ENCODE measurements around the gene LMBR1L. TPM values are rescaled to one million over a fixed set of nuclear protein-coding genes. Genes with fewer than 3 reads are reported as not detected.
"Not testable (repeated sequence)": the region's sequence is repeated elsewhere in the genome, so short reads cannot be mapped to it uniquely, and the experiment has no call there.

Gene LMBR1L
- total RNA-seq, 1 experiment from 2014 or later, result 27.8 TPM

- DNase-seq (ENCODE audit: unreplicated experiment), result no peak
- Mint-ChIP-seq H3K27me3 (ENCODE audit: insufficient read depth, unreplicated experiment) (no peaks in the 10 kb centered on the region), H3K4me1 (ENCODE audit: insufficient read depth, unreplicated experiment) (peaks cover 28% of the 10 kb centered on the region), H3K36me3 (ENCODE audit: insufficient read depth, unreplicated experiment) (no peaks in the 10 kb centered on the region), H3K27ac (ENCODE audit: low read depth, unreplicated experiment) (no peak overlapping the region), H3K9me3 (ENCODE audit: unreplicated experiment) (no peaks in the 10 kb centered on the region), H3K4me3 (ENCODE audit: unreplicated experiment) (no peak overlapping the region)
- intact Hi-C loops (cut with micrococcal nuclease), result loop anchor here (10.0 kb wide), 1 partner anchor 199 kb away; the partner anchor contains the start of gene TUBA1C
- ChIA-PET CTCF (interaction anchor here (0.6 to 5.3 kb wide), 11 partner anchors 18 to 178 kb away, joined by 3 to 48 read pairs (median 4); partner anchors contain the start of gene LMBR1L), POLR2A (interaction anchor here (0.6 to 1.1 kb wide), 2 partner anchors 55 to 121 kb away, joined by 3 read pairs; no protein-coding TSS in a partner anchor)
- TF ChIP-seq CTCF (IDR thresholded peaks at IDR 0.05; ENCODE audit: unreplicated experiment), result no peak
- BruUV-seq (replicated peaks), result no TSS peak
These were observed 44.5 kb downstream of the LMBR1L start for GRCh38 chr12:49066120-49066519.

- H3K27ac Mint-ChIP-seq (ENCODE audit: low read depth, unreplicated experiment), result no peak overlapping the region
- CTCF ChIA-PET, result interaction anchor here (0.5 to 5.3 kb wide), 27 partner anchors 11 to 1288 kb away, joined by 3 to 48 read pairs (median 5); partner anchors contain the start of genes DHH, LMBR1L, PRKAG1 and TUBA1B
These were observed 45.9 kb downstream of the LMBR1L start for GRCh38 chr12:49064767-49065152.

GRCh38 chr12:49061916-49062315 lies 48.7 kb downstream of the LMBR1L start:
- peak overlapping the region; percentile 91 for H3K4me3 Mint-ChIP-seq (ENCODE audit: unreplicated experiment)
- not testable (repeated sequence) for BruUV-seq (replicated peaks); H3K9me3 Mint-ChIP-seq (ENCODE audit: unreplicated experiment); DNase-seq (ENCODE audit: unreplicated experiment); H3K27me3 Mint-ChIP-seq (ENCODE audit: insufficient read depth, unreplicated experiment); H3K36me3 Mint-ChIP-seq (ENCODE audit: insufficient read depth, unreplicated experiment); H3K27ac Mint-ChIP-seq (ENCODE audit: low read depth, unreplicated experiment)
- POLR2A ChIA-PET, result interaction anchor here (4.4 kb wide), 1 partner anchor 68 kb away, joined by 36 read pairs; the partner anchor contains the start of gene TUBA1B
- intact Hi-C loops (cut with micrococcal nuclease), result loop anchor here (10.0 kb wide), 1 partner anchor 203 kb away; the partner anchor contains the start of gene TUBA1C
- H3K4me1 Mint-ChIP-seq (ENCODE audit: insufficient read depth, unreplicated experiment), result peaks cover 18% of the 10 kb centered on the region
- CTCF ChIA-PET, result interaction anchor here (3.2 to 5.3 kb wide), 3 partner anchors 24 to 59 kb away, joined by 20 to 48 read pairs (median 46); no protein-coding TSS in a partner anchor

More at GRCh38 chr12:49064767-49065152, 45.9 kb downstream of the LMBR1L start:
- Mint-ChIP-seq H3K4me1 (ENCODE audit: insufficient read depth, unreplicated experiment) (peaks cover 22% of the 10 kb centered on the region), H3K9me3 (ENCODE audit: unreplicated experiment) (no peaks in the 10 kb centered on the region), H3K27me3 (ENCODE audit: insufficient read depth, unreplicated experiment) (no peaks in the 10 kb centered on the region), H3K36me3 (ENCODE audit: insufficient read depth, unreplicated experiment) (peaks cover 8% of the 10 kb centered on the region), H3K4me3 (ENCODE audit: unreplicated experiment) (no peak overlapping the region)
- intact Hi-C loops (cut with micrococcal nuclease), result loop anchor here (1.0 to 10.0 kb wide), 6 partner anchors 28 to 200 kb away; partner anchors contain the start of genes TUBA1B and TUBA1C
- no peak for TF ChIP-seq CTCF (IDR thresholded peaks at IDR 0.05; ENCODE audit: unreplicated experiment)
- DNase-seq (ENCODE audit: unreplicated experiment), result no peak
- POLR2A ChIA-PET, result interaction anchor here (1.2 to 4.4 kb wide), 4 partner anchors 33 to 66 kb away, joined by 4 to 36 read pairs (median 7); partner anchors contain the start of genes LMBR1L and TUBA1B
- no TSS peak for BruUV-seq (replicated peaks)

GRCh38 chr12:49061157-49061650 lies 49.4 kb downstream of the LMBR1L start:
- no peak for DNase-seq (ENCODE audit: unreplicated experiment)
- intact Hi-C loops (cut with micrococcal nuclease), result loop anchor here (10.0 kb wide), 1 partner anchor 204 kb away; the partner anchor contains the start of gene TUBA1C
- BruUV-seq (replicated peaks), result no TSS peak
- Mint-ChIP-seq H3K4me1 (ENCODE audit: insufficient read depth, unreplicated experiment) (peaks cover 25% of the 10 kb centered on the region), H3K9me3 (ENCODE audit: unreplicated experiment) (no peaks in the 10 kb centered on the region), H3K27ac (ENCODE audit: low read depth, unreplicated experiment) (peak overlapping the region; percentile 89), H3K27me3 (ENCODE audit: insufficient read depth, unreplicated experiment) (no peaks in the 10 kb centered on the region), H3K36me3 (ENCODE audit: insufficient read depth, unreplicated experiment) (peaks cover 8% of the 10 kb centered on the region), H3K4me3 (ENCODE audit: unreplicated experiment) (peak overlapping the region; percentile 91)
- POLR2A ChIA-PET, result interaction anchor here (1.3 to 4.4 kb wide), 3 partner anchors 9 to 70 kb away, joined by 6 to 58 read pairs (median 36); partner anchors contain the start of genes RHEBL1 and TUBA1B
- CTCF ChIA-PET, result interaction anchor here (0.9 to 5.3 kb wide), 2 partner anchors 27 to 60 kb away, joined by 3 to 48 read pairs; no protein-coding TSS in a partner anchor
- TF ChIP-seq CTCF (IDR thresholded peaks at IDR 0.05; ENCODE audit: unreplicated experiment), result no peak
